ENCODE measurements around the gene AHDC1. TPM values are rescaled to one million over a fixed set of nuclear protein-coding genes. Genes with fewer than 3 reads are reported as not detected.

AHDC1 gene
- polyA plus RNA-seq, 3 donors: 0.16 to 3.3 (median 0.30) TPM

- Histone ChIP-seq H3K79me2 (ENCODE audit: insufficient read depth, low read length) (no peaks in the 10 kb centered on the region), H3K9me3 (replicated peaks in 1 of 2; ENCODE audit: control insufficient read depth in 1 of 2, insufficient read depth in 1 of 2, low read length in 2 of 2) (no peaks in the 10 kb centered on the region), H3K4me3 (replicated peaks in 1 of 3; ENCODE audit: low read depth in 2 of 3, low read length in 3 of 3) (no peak overlapping the region), H3K27me3 (ENCODE audit: control insufficient read depth in 2 of 2, insufficient read depth in 2 of 2, low read length in 2 of 2) (no peaks in the 10 kb centered on the region), H2AFZ (ENCODE audit: insufficient read depth, low read depth, low read length, poor library complexity, severe bottlenecking) (no peak overlapping the region), H3K36me3 (replicated peaks in 1 of 2; ENCODE audit: control insufficient read depth in 1 of 2, insufficient read depth in 2 of 2, low read length in 2 of 2) (no peaks in the 10 kb centered on the region), H3K27ac (ENCODE audit: low read depth in 1 of 2, low read length in 2 of 2) (no peak overlapping the region), H3K4me2 (replicated peaks; ENCODE audit: extremely low read depth, low read length, poor library complexity, severe bottlenecking) (no peak overlapping the region), H3K9ac (ENCODE audit: insufficient read depth, low read length, poor library complexity, severe bottlenecking) (no peak overlapping the region), H3K4me1 (ENCODE audit: control insufficient read depth in 1 of 2, insufficient read depth in 2 of 2, low read length in 2 of 2) (peaks cover 0 to 10% of the 10 kb centered on the region in 2 donors), H4K20me1 (ENCODE audit: insufficient read depth, low read length) (no peaks in the 10 kb centered on the region)
- intact Hi-C loops (cut with micrococcal nuclease): no loop called here
- Mint-ChIP-seq H3K36me3 (peaks cover 10 to 19% of the 10 kb centered on the region in 2 donors), H3K27ac (peak overlapping the region in 1 of 7 donors; percentile 32), H3K4me1 (peaks cover 19% of the 10 kb centered on the region), H3K27me3 (ENCODE audit: low read depth in 3 of 3) (no peaks in the 10 kb centered on the region), H3K9me3 (no peaks in the 10 kb centered on the region), H3K4me3 (no peak overlapping the region)
- DNase-seq: no peak
- no peak for TF ChIP-seq CTCF (IDR thresholded peaks at IDR 0.05)
- 0% methylated on average over 2 of the region's 2 CpGs for WGBS (ENCODE audit: insufficient coverage)
These were observed 68.6 kb downstream of the AHDC1 start for GRCh38 chr1:27535386-27535785.

GRCh38 chr1:27531959-27532685 is 71.8 kb downstream of the AHDC1 start:
- Mint-ChIP-seq H3K36me3 (peaks cover 17 to 18% of the 10 kb centered on the region in 2 donors), H3K4me1 (peaks cover 38% of the 10 kb centered on the region), H3K27ac (peak overlapping the region in 4 of 7 donors; percentile 4 to 65 (median 18)), H3K9me3 (peaks cover 0 to 3% (median 0%) of the 10 kb centered on the region in 7 donors), H3K4me3 (no peak overlapping the region), H3K27me3 (ENCODE audit: low read depth in 3 of 3) (peaks cover 10 to 16% (median 14%) of the 10 kb centered on the region in 3 donors)
- peaks cover 0 to 8% of the 10 kb centered on the region in 2 donors for H3K27me3 ChIP-seq (ENCODE audit: control insufficient read depth in 2 of 2, insufficient read depth in 2 of 2, low read length in 2 of 2)
- 69% methylated on average over 14 of the region's 14 CpGs for WGBS (ENCODE audit: insufficient coverage)
- no peak for DNase-seq
- H3K79me2 ChIP-seq (ENCODE audit: insufficient read depth, low read length): no peaks in the 10 kb centered on the region
- H3K4me2 ChIP-seq (replicated peaks; ENCODE audit: extremely low read depth, low read length, poor library complexity, severe bottlenecking): no peak overlapping the region
- H3K4me3 ChIP-seq (replicated peaks in 1 of 3; ENCODE audit: low read depth in 2 of 3, low read length in 3 of 3): no peak overlapping the region
- no peaks in the 10 kb centered on the region for H4K20me1 ChIP-seq (ENCODE audit: insufficient read depth, low read length)
- intact Hi-C loops (cut with micrococcal nuclease): no loop called here
- H2AFZ ChIP-seq (ENCODE audit: insufficient read depth, low read depth, low read length, poor library complexity, severe bottlenecking): no peak overlapping the region
- H3K27ac ChIP-seq (ENCODE audit: low read depth in 1 of 2, low read length in 2 of 2): no peak overlapping the region
- no peaks in the 10 kb centered on the region for H3K9me3 ChIP-seq (replicated peaks in 1 of 2; ENCODE audit: control insufficient read depth in 1 of 2, insufficient read depth in 1 of 2, low read length in 2 of 2)
- H3K36me3 ChIP-seq (replicated peaks in 1 of 2; ENCODE audit: control insufficient read depth in 1 of 2, insufficient read depth in 2 of 2, low read length in 2 of 2): no peaks in the 10 kb centered on the region
- no peak for TF ChIP-seq CTCF (IDR thresholded peaks at IDR 0.05)
- H3K4me1 ChIP-seq (ENCODE audit: control insufficient read depth in 1 of 2, insufficient read depth in 2 of 2, low read length in 2 of 2): peaks cover 18 to 31% of the 10 kb centered on the region in 2 donors
- no peak overlapping the region for H3K9ac ChIP-seq (ENCODE audit: insufficient read depth, low read length, poor library complexity, severe bottlenecking)

All from CD14-positive monocyte (primary cell).